KG1 (cell line): ENCODE data around the gene RBP2.

Experiments
- DNase-seq: peaks from one replicate; lab custom pipeline; 2025; lab: John Stamatoyannopoulos, UW

The RBP2 gene

DNA sequence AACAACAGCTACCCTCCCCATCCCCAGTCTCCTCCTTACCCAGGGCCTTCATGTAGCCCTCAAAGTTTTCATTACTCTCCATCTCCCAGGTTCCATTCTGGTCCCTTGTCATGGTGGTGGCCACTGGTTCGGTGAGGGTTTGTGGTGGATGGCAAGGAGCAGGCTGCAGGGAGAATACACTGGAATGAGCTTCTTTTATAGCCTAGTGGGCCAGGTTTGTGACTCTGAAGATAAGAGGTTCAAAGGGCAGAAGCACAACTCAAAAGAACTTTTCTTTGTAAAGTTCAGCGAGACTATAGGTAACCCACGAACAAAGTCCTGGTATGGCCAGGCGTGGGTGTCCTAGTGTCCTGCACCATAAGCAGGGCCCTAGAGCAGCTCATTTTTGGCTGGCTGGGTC, at the start of gene RBP2:
Gene RBP2, minus strand, starts transcription at position 169 of the 400 bp plus-strand sequence. Its CDS starts 57 bp downstream, at position 112.
- DNase-seq, result no peak

DNA sequence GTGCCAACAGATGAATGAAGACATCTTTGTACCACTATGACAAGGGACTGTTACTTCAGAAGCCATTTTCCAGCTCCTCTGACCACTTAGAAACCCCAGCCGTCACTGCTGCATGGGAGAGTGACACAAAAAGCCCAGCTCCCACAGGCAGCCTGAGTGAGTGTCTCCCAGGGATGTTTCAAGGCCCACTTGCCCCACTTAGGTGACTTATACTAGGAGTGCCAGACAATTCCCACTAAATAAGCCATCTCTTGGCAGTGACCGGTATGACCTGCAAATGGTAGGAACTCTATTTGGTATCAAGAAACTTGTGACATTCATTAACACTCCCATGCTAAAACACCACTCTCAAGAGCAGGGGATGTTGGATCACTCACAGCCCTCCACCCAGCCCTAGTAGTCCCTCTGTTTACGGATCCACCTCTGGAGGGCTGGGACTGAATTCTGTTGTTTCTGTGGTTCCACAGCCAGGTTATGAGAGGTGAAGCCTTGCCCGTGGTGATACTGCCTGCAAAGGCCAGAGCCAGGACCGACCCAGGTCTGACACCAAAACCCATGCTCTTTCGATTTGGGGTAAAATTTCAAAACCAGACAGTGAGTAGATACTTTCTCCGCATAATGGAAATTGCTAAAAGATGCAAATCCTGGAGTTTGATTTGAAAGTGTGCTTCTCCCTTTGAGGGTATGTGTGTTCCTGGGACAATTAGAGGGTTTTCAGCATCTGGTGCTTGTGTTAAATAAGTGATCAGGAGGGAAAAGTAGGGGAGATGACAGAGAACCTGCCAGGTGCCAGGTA, 48.7 kb upstream of the RBP2 start:
- DNase-seq, result no peak

DNA sequence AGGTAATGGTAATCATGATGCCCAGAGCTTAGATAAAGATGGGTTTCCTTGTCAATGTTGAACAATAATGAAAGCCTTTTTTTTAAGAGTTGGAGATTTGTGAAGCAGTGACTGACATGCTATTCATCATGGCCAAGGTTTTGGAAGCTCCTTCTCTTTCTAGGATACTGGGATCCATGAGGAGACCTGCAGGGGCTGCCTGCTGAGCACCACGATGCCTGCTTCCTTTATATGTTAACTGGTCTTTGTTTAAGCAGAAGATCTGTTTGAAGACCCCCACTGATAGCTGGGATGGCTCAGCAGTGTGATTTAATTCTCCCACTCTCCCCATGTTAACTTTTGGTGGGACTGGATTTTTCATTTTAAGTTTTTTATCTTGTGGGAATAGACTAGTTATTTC, 47.4 kb upstream of the RBP2 start:
- DNase-seq, result no peak

DNA sequence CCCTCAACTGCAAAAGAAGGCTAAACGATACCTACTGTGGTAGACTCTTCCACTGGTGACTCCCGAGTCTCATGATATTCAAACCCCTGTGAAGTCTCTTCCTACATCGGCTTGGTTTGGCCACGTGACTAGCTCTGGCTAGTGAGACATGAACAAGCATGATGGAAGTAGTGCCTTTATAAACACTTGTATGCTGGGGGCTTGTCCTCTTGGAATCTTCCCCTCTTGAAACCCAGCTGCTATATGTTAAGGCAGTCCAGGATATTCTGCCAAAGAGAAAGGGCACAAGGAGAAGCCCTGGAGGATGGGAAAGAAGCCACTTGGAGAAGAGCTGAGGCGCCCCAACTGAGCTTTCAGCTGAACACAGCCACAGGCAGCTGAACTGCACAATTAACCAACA, 46.9 kb upstream of the RBP2 start:
- DNase-seq, result no peak

DNA sequence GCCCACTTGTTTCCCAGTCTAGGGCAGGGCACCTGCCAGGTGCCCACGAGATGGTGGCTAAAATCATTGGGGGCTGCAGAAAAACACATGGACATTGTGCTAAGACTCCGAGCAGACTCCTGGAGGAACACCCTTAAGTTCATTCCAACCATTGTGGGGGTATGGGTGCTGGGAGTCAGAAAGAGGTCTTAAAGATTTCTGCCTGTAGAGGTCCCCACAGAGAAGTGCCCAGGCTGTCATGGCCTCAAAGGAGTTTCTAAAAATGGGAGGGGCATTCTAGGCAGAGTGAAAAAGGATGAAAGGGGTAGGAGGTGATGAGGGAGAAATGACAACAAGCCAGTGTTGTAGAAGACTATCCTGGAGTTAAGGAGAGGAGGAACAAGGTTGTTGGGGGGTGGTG, 46.1 kb upstream of the RBP2 start:
- no peak for DNase-seq

DNA sequence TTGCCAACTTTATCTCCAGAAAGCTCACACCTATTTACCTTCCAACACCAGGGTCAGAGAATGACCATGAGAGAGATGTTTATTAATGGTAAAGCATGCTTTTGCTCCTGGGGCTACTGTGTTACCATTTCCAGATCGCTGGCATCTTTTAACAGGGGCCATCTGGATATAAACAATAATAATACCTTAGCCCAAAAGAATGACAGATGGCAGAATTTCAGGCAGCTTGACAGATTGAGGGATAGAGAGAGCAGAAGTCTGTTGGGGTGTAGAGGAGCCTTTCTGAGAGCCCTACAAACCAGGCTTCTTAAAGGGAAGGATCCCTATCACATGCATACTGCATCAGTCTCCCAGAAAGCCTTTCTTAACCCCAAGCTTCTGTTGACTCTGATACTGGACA, 45.5 kb upstream of the RBP2 start:
- no peak for DNase-seq

DNA sequence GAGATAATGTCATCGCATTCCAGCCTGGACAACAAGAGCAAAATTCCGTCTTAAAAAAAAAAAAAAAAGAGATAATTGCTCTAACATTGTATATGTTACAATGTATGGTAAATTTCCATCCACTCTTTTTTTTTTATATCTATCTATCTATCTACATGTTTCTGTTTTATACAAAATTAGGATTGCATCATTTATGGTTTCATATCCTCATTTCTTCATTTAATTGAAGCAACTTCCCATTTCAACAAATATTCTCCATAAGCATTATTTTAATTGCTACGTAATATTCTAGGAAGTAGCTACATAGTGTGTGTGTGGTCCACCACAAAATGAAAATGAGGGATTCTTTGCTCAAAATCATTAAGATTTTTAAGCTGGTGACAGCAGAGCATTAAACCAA, 44.8 kb upstream of the RBP2 start:
- no peak for DNase-seq

DNA sequence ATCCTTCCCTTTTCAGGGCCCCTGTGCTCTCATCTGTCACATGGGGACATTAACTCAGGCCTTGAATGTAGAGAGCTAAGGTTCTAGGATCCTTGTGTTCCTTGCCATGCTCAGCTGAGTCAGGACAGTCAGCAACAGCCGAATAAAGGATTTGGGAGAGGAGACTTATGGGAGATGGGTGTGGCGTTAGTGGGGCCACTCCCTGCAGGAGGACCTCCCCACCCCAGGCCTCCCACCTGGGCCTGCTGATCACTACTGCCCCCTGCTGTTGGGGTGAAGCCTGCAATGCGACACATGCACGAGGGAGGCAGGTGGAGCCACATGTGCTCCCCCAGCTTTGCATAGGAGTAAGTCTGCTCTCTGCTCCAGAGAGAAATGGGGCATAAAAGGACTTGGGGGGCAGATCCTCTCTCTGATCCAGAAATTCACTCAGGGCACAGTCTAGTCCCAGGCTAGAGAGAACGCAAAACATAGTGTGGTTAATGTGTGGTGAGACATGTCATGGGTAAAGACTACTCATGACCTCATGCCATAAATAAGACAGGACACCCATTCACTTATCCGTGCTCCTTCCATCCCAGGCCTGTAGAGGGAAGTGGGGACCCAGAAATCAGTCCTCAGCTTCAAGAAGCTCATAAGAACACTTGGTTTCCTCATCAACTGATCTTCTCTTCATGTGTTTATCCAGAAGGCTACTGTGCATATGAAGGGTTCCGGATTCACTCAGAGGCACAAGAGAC, 43.9 kb upstream of the RBP2 start:
- DNase-seq, result no peak

DNA sequence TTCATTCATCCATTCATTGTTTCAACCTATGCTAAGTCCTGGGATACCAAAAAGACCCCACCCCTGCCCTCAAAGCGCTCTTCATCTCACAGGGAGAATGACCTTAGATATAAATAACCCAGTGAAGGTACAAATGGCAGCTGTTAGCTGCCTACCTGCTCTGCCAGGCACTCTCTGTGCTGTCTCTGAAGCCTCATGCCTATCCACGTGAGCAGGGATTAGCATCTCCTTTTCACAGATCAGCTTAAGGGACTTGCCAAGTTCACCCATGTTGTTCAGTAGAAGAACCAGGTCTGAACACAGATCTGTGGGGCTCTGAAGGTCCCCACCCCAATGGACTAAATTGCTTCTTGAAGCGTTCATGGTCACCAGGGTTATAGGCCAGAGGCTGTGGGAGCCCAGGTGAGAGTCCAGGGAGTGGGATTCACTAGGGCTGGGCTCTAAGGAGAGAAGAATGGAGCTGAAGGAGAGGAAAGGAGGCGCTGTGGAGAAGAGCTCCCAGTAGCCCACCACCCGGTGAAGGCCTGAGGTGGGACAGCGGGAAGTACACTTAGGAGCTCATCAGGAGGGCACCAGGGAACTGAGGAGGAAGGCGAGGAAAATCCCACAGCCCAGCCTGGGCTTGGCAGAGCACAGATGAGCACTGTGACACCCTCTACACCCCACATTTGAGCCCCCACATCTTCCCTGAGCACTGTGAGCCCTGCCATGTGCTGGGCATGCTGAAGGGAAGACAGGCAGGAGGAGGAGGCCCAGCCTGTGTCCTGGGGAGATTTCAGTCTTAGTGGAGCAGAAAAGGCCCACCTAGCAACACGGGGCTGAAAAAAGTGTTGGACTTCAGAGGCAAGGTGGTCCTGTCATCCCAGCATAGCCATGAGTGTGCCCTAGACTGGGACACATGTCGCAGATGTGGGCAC, 42.9 kb upstream of the RBP2 start:
- no peak for DNase-seq

DNA sequence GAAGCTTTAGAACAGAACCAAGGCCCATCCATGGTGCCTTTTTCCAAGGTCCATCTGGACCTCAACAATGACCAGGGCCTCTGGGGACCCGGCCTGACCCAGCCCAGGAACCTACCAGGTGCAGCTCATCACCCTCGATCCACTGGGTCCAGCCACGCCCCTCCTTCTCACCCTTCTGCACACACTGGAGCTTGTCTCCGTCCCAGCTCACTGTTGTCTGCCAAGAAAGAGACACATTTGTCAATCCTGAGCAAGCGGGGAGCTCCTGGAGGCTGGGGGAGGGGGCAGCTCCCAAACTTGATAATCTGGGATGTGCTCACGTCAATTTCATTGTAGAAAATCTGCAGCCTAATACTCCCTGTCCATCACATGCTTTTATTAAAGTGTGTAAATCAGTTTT, 42.0 kb upstream of the RBP2 start:
- no peak for DNase-seq

DNA sequence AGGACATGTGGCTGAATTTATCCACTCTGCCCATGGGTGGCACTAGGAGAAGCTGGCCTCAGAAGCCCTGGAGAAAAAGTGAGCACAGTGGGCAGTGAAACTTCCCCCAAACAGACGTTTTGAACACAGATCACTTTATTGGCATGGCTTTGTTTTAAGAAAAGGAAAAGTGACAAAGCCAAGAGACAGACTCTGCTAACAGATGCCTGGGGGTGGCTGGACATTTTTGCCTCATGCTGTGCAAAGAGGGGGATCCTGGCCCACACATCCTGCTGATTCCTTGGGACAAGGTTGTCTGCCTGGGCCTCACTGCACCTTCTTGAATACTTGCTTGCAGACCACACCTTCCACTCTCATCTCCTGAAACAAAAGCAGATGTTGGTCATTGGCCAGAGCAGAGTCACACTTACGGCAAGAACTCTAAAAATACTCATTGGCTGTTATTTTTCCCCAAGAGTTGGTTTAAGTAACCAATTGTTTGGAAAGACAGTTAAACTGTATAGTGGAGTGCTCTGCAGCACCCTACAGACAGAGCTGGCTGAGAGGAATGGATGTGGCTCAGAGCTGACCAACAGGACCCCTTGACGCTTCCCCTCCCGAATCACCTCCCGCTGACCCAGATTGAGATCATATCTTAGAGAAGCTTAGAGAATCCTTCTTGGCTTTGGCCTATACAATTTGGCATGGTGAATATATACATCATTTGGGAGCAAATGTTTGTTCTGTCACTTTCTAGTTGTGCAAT, 41.2 kb upstream of the RBP2 start:
- no peak for DNase-seq

DNA sequence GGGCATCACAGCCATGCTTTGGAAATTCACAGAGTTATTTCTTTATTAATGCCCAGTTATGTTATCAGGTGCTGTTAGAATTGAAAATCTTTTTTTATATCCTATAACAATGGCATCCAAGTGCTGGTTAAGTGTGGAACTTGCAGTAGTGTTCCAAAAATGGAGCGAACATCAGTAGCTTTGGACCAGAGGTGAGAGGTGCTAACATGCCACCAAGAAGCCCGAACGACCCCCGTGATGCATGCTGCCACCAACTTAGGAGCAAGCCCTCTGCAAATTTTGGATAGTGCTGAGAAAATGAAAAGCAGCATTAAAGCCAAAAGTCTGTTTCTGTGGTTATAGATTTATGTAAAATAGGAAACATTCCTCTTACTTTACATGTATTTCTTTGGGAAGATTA, 38.4 kb upstream of the RBP2 start:
- DNase-seq, result no peak

DNA sequence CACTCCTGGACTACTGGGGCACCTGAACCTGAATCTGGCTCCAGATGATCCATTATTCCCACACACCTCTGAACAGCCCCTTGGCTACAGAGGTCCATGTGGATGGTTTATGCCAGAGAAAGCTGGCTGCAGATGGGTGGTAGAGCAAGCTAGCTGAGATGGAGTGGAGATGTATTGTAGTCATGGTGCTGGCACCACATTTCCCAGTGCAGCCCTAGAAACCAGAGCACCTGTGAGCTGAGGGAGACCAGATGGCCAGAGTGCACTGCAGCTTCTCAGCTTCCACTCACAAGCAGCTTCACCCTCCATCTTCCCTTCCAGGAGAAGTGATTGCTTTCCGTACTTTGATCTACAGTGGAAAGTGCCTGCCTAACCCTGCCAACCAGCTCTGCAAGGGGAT, 33.3 kb upstream of the RBP2 start:
- no peak for DNase-seq

DNA sequence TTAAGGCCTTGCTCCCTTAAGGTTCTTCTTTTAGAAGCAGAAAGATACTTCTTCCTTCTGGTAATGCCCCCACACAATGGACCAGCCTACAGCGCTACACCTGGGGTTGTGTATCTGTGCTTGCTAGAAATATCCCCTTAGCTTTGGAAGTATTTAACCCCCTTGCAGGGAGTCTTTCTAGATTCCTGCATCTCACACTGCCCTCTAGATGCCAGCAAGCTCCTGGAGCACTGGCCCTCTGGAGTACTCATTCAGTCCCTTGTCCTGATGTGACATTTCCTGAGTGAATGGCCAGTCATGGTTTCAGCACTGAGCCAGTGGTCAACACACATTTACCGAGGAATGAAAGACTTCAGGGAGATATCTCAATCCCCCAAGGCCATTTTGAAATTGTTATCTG, 30.4 kb upstream of the RBP2 start:
- DNase-seq, result no peak

DNA sequence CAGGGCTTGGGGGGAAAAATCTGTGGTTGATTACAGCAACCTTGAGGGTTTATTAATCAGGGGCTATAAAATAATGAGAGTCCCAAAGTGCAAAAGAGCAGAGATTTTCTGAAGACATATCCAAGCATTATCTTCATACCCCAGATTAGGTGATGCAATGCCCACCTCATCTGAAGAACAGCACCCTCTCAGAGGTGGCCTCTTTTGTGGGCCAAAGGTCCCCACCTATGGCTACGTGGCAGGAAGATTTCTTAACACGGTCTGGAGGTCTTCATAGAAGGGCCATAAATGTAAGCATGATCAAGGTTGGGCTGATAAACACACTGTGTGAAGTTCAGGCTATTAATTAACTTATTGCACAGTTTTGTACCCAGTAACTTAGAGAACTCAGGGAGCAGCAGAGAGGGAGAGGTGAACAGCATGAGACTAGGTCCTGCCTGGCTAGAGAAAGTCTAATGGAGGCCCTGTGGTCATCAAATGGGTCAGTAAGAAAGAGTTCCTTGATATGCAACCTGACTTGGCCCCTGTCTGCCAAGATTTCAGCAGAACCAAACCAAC, 29.6 kb upstream of the RBP2 start:
- no peak for DNase-seq

DNA sequence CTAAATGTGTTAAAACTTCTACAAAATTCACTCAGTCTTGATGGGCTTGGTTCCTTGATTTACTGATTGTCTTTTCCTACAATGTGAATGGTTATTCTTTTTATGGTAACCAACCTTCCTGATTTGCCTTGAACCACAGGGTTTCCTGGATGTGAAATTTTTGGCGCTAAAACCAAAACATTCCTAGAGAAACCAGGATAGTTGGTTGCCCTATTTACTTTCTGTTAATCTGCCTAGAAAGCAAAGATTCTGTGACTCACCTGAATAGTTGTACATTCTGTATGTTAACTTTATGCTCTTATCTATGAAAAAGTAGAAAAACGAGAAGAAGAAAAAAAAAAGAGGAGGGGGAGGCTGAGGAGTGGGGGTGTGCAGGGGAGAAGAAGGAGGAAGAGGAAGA, 23.2 kb upstream of the RBP2 start:
- DNase-seq, result no peak

DNA sequence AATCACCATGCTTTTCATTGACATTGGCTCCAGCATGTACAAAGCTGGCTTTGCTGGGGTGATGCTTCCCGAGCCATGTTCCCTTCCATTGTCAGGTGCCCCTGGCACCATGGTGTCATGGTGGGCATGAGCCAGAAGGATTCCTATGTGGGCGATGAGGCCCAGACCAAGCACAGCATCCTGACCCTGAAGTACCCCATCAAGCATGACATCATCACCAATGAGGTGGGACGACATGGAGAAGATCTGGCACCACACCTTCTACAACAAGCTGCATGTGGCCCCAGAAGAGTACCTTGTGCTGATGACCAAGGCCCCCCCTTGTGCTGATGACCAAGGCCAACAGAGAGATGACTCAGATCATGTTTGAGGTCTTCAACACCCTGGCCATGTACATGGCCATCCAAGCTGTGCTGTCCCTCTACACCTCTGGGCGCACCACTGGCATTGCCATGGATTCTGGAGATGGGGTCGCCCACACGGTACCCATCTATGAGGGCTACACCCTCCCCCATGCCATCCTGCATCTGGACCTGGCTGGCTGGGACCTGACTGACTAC, 17.6 kb upstream of the RBP2 start:
- no peak for DNase-seq

DNA sequence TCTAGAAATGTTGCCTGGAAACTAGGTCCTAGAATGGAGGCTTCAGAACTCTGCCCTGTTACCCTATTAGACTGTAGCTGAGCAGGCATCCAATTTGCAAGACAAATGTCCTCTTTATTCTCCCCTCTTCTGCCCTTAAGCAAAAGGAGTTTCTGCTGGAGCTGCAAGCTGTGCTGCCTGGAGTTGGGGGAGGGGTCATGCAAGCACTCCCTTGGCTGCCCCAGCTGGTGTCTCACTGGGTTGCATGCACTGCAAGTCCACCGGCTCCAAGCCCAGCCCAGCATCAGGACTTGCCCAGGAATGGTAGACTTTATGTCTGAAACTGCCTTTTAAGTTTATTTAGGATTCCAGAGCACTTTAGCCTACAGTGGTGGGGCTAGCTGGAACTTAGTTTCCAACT, 15.7 kb upstream of the RBP2 start:
- DNase-seq, result no peak

DNA sequence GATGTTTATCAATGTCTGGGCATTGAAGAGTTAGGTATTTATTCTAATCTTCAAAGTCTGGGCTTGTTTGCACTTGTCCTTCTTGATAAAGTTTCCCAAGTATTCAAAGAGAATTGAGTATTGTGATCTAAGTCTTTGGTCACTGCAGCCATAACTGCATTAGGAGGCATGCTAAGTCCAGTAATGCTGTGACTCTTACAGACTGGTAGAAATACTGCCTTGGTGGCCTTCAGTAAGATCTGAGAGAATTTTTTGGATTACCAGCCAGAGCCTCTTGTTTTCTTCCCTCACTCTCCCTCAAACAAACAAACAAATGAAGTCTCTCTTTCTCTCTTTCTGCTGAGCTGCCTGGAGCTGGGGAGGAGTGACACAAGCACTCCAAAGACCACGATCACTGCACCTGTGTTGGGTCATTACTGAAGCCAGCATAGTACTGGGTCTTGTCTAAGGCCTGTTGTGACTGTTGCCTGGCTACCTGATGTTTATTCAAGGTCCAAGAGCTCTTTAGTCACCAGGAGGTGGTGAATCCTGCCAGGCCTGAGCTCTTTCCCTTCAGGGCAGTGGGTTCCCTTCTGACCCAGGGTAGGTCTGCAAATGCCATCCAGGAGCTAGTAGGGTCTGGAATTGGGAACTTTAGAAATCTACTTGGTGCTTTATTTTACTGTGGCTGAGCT, 14.8 kb upstream of the RBP2 start:
- DNase-seq, result no peak

DNA sequence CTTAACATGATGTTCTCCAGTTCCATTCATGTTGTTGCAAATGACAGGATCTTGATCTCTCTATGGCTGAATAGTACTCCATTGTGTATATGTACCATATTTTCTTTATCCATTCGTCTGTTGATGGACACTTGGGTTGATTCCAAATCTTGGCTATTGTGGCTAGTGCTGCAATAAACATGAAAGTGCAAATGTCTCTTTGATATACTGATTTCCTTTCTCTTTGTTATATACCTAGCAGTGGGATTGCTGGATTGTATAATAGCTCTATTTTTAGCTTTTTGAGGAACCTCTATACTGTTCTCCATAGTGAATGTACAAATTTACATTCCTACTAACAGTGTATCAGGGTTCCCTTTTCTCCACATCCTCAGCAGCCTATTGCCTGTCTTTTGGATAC, 5.9 kb upstream of the RBP2 start:
- DNase-seq, result no peak

DNA sequence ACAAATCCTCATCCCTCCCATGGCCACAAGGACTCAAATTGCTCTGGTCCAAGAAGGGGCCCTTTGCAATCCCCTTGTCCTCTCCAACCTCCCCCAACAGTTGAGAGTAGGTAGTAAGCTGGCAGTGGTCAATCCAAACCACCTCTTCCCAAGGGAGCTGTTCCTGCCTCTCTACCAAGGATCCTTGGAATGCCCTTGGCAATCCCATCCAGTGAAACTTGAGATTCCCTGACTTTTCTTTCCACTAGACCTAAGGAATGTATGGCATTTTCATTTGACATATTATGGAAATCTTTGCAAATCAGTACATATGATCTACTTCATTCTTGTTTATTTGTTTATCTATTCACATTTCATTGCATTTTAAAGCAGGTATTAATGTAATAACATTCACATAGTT, 4.8 kb upstream of the RBP2 start:
- DNase-seq, result no peak
